ENCODE measurements around the gene AKT3.

AKT3 gene

GRCh38 chr1:243459059-243459458 lies 391.0 kb downstream of the AKT3 start:
- no peak for DNase-seq (ENCODE audit: low read depth)

GRCh38 chr1:243457363-243457982 lies 392.6 kb downstream of the AKT3 start:
- DNase-seq (ENCODE audit: low read depth) = no peak

DNA sequence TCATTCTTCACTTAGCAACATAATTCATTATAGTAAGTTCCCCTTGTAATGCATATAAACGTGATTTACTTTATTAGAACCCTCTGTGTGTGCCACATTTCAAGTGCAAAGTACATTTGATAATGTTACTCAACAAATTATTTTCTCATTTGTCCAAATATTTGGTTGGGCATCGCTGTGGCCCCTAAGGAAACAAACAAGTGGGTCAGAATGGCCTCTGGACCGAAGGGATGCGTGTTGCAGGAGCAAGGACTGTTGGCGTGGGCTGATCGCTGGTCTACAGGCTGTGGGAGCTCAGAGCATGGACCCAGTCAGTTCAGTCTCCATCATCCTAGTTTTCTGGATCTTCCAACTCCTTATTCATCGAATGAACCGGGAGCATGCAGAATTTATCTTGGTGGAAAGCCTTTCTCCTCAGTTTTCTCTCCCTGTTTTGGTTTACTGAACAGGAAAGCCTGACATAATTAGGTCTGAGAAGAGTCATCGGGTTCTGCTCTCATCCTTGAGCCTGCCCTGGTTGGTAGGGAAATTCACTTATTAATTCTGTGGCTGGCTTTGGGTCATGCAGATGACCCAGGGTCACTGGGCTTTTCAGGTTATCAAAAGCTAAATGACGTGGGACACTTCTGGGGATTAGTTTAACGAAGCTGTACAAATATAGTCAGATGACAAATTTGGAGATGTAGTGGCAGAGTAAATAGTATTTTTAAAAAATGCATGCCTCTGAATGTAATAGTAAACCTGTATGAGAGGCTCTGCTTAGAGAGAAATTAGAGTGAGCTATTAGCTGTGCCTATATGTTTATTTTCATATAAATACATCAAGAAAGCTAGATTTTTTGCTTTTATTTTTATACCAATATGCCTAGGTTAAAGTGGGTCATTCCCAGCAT lies 394.0 kb downstream of the AKT3 start:
- DNase-seq (ENCODE audit: low read depth) = no peak

GRCh38 chr1:243454328-243454997 lies 395.6 kb downstream of the AKT3 start:
- DNase-seq (ENCODE audit: low read depth) = no peak

DNA sequence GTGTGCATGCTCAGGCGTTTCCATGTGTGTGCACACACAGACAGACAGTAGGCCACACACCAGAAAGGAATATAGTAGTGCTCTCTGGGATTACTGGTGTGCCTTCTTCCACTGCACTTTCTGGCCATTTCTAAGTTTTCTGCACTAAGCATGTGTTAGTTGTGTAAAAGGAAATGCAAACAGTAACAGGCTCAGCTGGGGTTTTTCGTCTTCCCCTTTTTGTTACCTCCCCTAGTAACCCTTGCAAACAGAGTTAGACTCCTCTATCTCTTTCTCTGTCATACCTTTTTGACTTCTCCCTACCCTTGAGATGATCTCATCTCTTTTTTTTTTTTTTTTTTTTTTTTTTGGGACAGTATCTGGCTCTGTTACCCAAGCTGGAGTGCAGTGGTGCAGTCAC lies 398.0 kb downstream of the AKT3 start:
- DNase-seq (ENCODE audit: low read depth) = no peak

GRCh38 chr1:243449373-243449772 lies 400.7 kb downstream of the AKT3 start:
- DNase-seq (ENCODE audit: low read depth) = no peak

DNA sequence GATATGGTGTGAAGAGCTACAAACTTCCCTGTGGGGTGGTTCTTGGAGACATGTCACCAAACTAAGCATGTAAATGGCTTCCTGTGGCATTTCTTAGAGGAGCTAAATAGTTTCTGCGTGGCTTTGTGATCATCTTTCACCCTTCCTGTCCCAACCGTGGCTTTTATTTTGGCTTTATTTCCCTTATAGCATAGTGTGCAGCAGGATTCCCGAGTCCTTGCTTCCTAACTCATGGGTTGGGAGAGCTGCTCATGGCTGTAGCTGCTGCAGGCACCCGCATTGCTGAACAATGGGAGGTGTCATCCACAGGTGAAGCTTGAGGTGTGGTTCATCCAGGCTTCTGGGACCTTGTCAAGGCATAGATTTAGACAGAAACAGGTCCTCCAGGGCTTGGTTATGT lies 402.2 kb downstream of the AKT3 start:
- no peak for DNase-seq (ENCODE audit: low read depth)

DNA sequence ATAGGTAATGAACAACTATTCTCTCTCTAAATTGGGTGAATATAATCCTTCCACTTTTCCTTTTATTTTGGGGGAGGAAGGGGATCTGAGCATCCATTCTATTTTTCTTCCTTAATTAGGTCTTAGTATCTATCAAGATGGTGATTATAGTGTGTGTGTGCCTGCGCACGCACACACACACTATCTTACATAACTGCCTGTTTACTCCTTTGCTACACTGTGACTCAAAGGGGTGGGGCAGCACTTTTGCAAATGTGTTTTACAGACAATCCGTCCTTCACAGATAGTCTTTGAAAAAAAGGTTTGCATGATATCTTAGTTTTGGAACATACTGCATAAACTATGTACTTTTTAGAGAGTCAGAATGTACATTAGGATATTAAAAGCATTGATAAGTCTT lies 402.7 kb downstream of the AKT3 start:
- no peak for DNase-seq (ENCODE audit: low read depth)

DNA sequence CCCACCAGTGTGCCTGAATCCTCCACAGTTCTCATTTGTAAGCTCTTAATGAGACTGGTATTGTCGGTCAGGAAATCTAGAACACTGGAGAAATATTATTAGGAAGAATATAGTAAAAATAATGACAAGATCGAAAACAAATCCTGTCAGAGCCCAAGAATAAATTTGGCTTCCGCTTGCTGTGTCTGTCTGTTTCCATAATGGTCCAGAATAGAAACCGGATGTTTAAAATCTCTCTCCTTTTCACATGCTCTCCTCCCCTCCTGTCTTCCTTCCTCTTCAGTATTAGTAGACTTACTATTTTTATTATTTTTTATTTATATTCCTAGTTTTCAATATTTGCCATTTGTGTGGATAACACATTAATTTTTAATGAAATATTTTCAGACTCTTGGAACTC lies 406.5 kb downstream of the AKT3 start:
- no peak for DNase-seq (ENCODE audit: low read depth)

DNA sequence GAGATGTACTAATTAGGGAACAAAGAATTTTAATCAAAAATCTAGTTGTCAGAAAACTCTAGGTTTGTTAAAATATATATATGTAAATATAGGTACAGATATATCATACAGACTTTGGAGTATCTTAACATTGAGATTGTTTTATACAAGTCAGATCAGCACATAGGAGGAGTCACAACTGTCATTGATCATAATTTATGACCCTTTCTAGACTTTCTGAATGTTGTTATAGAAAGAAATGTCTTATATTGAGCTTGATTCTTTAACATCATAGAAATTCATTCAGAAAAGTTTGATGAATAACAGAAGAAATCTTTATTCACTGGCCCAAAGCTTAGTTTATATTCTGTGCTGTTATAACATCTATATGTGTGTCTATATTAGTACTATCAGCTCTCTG lies 408.4 kb downstream of the AKT3 start:
- DNase-seq (ENCODE audit: low read depth) = no peak

GRCh38 chr1:243440406-243440805 lies 409.6 kb downstream of the AKT3 start:
- no peak for DNase-seq (ENCODE audit: low read depth)

- DNase-seq (ENCODE audit: low read depth) = no peak
These were observed 411.2 kb downstream of the AKT3 start for GRCh38 chr1:243438815-243439214.

Data from non-pigmented ciliary epithelial cell (primary cell).